Measurements from ENCODE around the gene NDUFA6.
"Not testable (repeated sequence)": the region's sequence is repeated elsewhere in the genome, so short reads cannot be mapped to it uniquely, and the experiment has no call there.

DNA sequence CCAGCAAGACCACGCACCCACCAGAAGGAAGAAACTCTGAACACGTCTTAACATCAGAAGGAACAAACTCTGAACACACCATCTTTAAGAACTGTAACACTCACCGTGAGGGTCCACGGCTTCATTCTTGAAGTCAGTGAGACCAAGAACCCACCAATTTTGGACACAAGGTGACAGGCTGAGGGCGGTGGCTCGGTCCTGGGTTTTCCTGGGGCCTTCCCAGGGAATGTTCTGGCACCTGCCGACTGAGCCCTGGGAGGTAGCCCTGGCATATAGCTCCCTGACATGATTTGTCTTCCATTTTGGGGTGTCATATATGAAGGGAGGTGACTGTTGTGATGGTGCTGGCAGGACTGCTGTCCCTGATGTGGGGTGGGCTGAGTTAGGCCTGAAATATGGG, 48.9 kb upstream of the NDUFA6 start:
- TF ChIP-seq POLR2A, CTCF (IDR thresholded peaks at IDR 0.05): not testable (repeated sequence)

Data from testis (tissue), 2 donors.